ENCODE measurements around the gene SNX7.

SNX7 gene

DNA sequence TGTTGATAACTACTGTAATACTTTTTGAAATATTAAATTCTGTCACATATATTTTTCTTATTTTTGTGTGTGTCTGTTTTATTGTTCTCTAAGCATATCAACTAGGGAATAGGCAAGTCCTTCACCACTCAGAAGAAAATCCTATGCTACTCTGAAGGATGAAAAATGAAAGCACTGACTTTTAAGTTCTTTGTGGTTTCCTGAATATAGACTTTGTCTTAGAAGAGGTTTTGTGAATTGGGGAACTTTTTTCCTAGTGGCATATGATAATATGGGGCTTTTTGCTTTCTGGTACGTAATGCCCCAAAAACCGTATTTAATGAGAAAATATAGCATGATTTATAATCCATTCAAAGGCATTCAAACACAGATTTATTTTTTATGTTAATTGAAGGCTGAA lies 136.0 kb downstream of the SNX7 start:
- H3K79me2 ChIP-seq (ENCODE audit: insufficient read depth, low read length): no peaks in the 10 kb centered on the region
- H3F3A ChIP-seq (ENCODE audit: insufficient read depth): no peaks in the 10 kb centered on the region
- H3K4me2 ChIP-seq (ENCODE audit: low read depth, low read length, poor library complexity, severe bottlenecking): no peak overlapping the region
- no peak overlapping the region for H3K4me3 ChIP-seq (ENCODE audit: insufficient read depth, low read length, poor library complexity, severe bottlenecking)
- no peak overlapping the region for H3K27ac ChIP-seq (ENCODE audit: low read depth, low read length)
- H3K36me3 ChIP-seq (ENCODE audit: low read length): no peaks in the 10 kb centered on the region
- no peaks in the 10 kb centered on the region for H3K9me2 ChIP-seq (replicated peaks; ENCODE audit: insufficient read depth, low read length)
- no peak overlapping the region for H3K9ac ChIP-seq (ENCODE audit: low read length)
- no peaks in the 10 kb centered on the region for H3K27me3 ChIP-seq (ENCODE audit: low read length)
- no peak overlapping the region for H2AFZ ChIP-seq (ENCODE audit: low read depth, low read length, severe bottlenecking)
- TF ChIP-seq, protein P1, sequence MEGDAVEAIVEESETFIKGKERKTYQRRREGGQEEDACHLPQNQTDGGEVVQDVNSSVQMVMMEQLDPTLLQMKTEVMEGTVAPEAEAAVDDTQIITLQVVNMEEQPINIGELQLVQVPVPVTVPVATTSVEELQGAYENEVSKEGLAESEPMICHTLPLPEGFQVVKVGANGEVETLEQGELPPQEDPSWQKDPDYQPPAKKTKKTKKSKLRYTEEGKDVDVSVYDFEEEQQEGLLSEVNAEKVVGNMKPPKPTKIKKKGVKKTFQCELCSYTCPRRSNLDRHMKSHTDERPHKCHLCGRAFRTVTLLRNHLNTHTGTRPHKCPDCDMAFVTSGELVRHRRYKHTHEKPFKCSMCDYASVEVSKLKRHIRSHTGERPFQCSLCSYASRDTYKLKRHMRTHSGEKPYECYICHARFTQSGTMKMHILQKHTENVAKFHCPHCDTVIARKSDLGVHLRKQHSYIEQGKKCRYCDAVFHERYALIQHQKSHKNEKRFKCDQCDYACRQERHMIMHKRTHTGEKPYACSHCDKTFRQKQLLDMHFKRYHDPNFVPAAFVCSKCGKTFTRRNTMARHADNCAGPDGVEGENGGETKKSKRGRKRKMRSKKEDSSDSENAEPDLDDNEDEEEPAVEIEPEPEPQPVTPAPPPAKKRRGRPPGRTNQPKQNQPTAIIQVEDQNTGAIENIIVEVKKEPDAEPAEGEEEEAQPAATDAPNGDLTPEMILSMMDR (IDR thresholded peaks at IDR 0.05; ENCODE audit: insufficient read depth, low read length, poor library complexity, severe bottlenecking): no peak
- no peak for TF ChIP-seq EZH2phosphoT487 (conservative IDR thresholded peaks at IDR 0.05; ENCODE audit: low read length)
- no peaks in the 10 kb centered on the region for H3K9me3 ChIP-seq (ENCODE audit: insufficient read depth, low read length)
- H4K20me1 ChIP-seq (ENCODE audit: low read depth, low read length): no peaks in the 10 kb centered on the region

All from SU-DHL-6 (cell line).